CD14-positive monocyte (primary cell): ENCODE measurements around the gene NEO1. TPM values are rescaled to one million over a fixed set of nuclear protein-coding genes. Genes with fewer than 3 reads are reported as not detected.

Source experiments
- DNase-seq, 3 donors: peaks; one replicate each; pipeline ENCODE4 v3.0.0-alpha.2; 2011 to 2022
- H2AFZ ChIP-seq: 2 replicates; pipeline ENCODE4 v1.6.0; 2012; ENCODE audit warnings: mild to moderate bottlenecking, low read depth, low read length, inconsistent platforms; ENCODE audit not compliant: insufficient read depth, poor library complexity, severe bottlenecking
- H3K27ac ChIP-seq, 2 donors: 1 replicate in 1 of 2; 2 replicates in 1 of 2; pipeline ENCODE4 v1.5.1; 2012 to 2013; ENCODE audit warnings: low read length in 2 of 2, control low read depth in 1 of 2, inconsistent platforms in 1 of 2, low read depth in 1 of 2, mild to moderate bottlenecking in 1 of 2
- H3K27me3 ChIP-seq, 2 donors: one replicate each; pipeline versions ENCODE4 v1.6.0 to v1.6.1; 2011 to 2013; ENCODE audit warnings: low read length in 2 of 2; ENCODE audit not compliant: control insufficient read depth in 2 of 2, insufficient read depth in 2 of 2
- H3K36me3 ChIP-seq, 2 donors: replicated peaks in 1 of 2; 1 replicate in 1 of 2; 2 replicates in 1 of 2; pipeline versions ENCODE4 v1.5.1 to v1.6.1; 2012 to 2013; ENCODE audit warnings: low read length in 2 of 2, control low read depth in 1 of 2, inconsistent platforms in 1 of 2, mild to moderate bottlenecking in 1 of 2; ENCODE audit not compliant: insufficient read depth in 2 of 2, control insufficient read depth in 1 of 2
- H3K4me1 ChIP-seq, 2 donors: 1 replicate in 1 of 2; 2 replicates in 1 of 2; pipeline versions ENCODE4 v1.5.1 to v1.6.1; 2012 to 2013; ENCODE audit warnings: low read length in 2 of 2, control low read depth in 1 of 2, inconsistent platforms in 1 of 2, mild to moderate bottlenecking in 1 of 2, moderate library complexity in 1 of 2; ENCODE audit not compliant: insufficient read depth in 2 of 2, control insufficient read depth in 1 of 2
- H3K4me2 ChIP-seq: replicated peaks from 2 replicates; pipeline ENCODE3; 2012; ENCODE audit warnings: low read length, moderate library complexity, mild to moderate bottlenecking; ENCODE audit not compliant: poor library complexity, severe bottlenecking; ENCODE audit errors: extremely low read depth
- H3K4me3 ChIP-seq, 3 experiments: fragments of 200-600 bp in 1 of 3; sonication (generic) in 1 of 3; replicated peaks in 1 of 3; 1 replicate in 2 of 3; 2 replicates in 1 of 3; pipeline ENCODE4 v1.5.1; 2011 to 2013; ENCODE audit warnings: low read length in 3 of 3, mild to moderate bottlenecking in 3 of 3, control low read depth in 2 of 3, low read depth in 2 of 3, inconsistent platforms in 1 of 3, moderate library complexity in 1 of 3
- H3K79me2 ChIP-seq: 2 replicates; pipeline ENCODE4 v1.6.0; 2012; ENCODE audit warnings: mild to moderate bottlenecking, control low read depth, inconsistent platforms, low read length, moderate library complexity; ENCODE audit not compliant: insufficient read depth
- H3K9ac ChIP-seq: 2 replicates; pipeline ENCODE4 v1.6.0; 2017; ENCODE audit warnings: low read length, mild to moderate bottlenecking; ENCODE audit not compliant: insufficient read depth, poor library complexity, severe bottlenecking
- H3K9me3 ChIP-seq, 2 donors: replicated peaks in 1 of 2; 1 replicate in 1 of 2; 2 replicates in 1 of 2; pipeline versions ENCODE4 v1.5.1 to v1.6.1; 2012 to 2013; ENCODE audit warnings: low read length in 2 of 2, control low read depth in 1 of 2; ENCODE audit not compliant: control insufficient read depth in 1 of 2, insufficient read depth in 1 of 2
- H4K20me1 ChIP-seq: 2 replicates; pipeline ENCODE4 v1.6.0; 2012; ENCODE audit warnings: mild to moderate bottlenecking, low read length, control low read depth, moderate library complexity; ENCODE audit not compliant: insufficient read depth
- H3K27ac Mint-ChIP-seq, 7 donors: one replicate each; pipeline ENCODE4 v1.8.0; 2020; ENCODE audit warnings: mild to moderate bottlenecking in 7 of 7, mixed read lengths in 7 of 7, moderate library complexity in 6 of 7, inconsistent platforms in 2 of 7
- H3K27me3 Mint-ChIP-seq, 3 donors: one replicate each; pipeline ENCODE4 v1.8.0; 2021 to 2022; ENCODE audit warnings: low read depth in 3 of 3, mild to moderate bottlenecking in 3 of 3, mixed read lengths in 3 of 3, moderate library complexity in 3 of 3, inconsistent platforms in 1 of 3
- H3K36me3 Mint-ChIP-seq, 2 donors: one replicate each; pipeline ENCODE4 v1.8.0; 2020; ENCODE audit warnings: mixed read lengths in 2 of 2, inconsistent platforms in 1 of 2, mild to moderate bottlenecking in 1 of 2
- H3K4me1 Mint-ChIP-seq: one replicate; pipeline ENCODE4 v1.8.0; 2020; ENCODE audit warnings: mild to moderate bottlenecking, mixed read lengths
- H3K4me3 Mint-ChIP-seq, 2 donors: one replicate each; pipeline ENCODE4 v1.8.0; 2020; ENCODE audit warnings: mild to moderate bottlenecking in 2 of 2, mixed read lengths in 2 of 2, moderate library complexity in 1 of 2
- H3K9me3 Mint-ChIP-seq, 7 donors: one replicate each; pipeline ENCODE4 v1.8.0; 2020 to 2022; ENCODE audit warnings: mixed read lengths in 7 of 7, mild to moderate bottlenecking in 6 of 7, moderate library complexity in 6 of 7, inconsistent platforms in 2 of 7
- WGBS: methylation state at CpG from one replicate; pipeline ENCODE4 v1.1.5; 2013; ENCODE audit warnings: missing lambda C conversion rate; ENCODE audit not compliant: insufficient coverage; 5-methylcytosine and 5-hydroxymethylcytosine counted together
- intact Hi-C, 2 donors: fragments of 100-400 bp; cut with micrococcal nuclease; formaldehyde crosslinking; loops; one replicate each; pipeline versions ENCODE4 v1.15.0 to v1.15.1; 2023
- polyA plus RNA-seq, 3 donors: library from polyadenylated mRNA; depleted of rRNA in 1 of 3; unstranded in 2 of 3; stranded (reverse) in 1 of 3; fragments of 300-500 nt in 2 of 3; fragments of >200 nt in 1 of 3; fragmentation: Illumina TruSeq in 2 of 3; gene quantifications; 1 replicate in 2 of 3; 2 replicates in 1 of 3; pipeline ENCODE4 v1.2.3, GENCODE V29; 2012 to 2021
- TF ChIP-seq, protein P1 (sequence below): fragments of 200-600 bp; IDR thresholded peaks from one replicate; pipeline ENCODE4 v1.8.0; 2022; ENCODE audit warnings: antibody characterized with exemption, mild to moderate bottlenecking

The NEO1 gene
- polyA plus RNA-seq, 3 donors = 0.03 to 0.06 TPM; not detected in 1

- H3K9ac ChIP-seq = no peak overlapping the region
- H4K20me1 ChIP-seq = no peaks in the 10 kb centered on the region
- TF ChIP-seq, protein P1, sequence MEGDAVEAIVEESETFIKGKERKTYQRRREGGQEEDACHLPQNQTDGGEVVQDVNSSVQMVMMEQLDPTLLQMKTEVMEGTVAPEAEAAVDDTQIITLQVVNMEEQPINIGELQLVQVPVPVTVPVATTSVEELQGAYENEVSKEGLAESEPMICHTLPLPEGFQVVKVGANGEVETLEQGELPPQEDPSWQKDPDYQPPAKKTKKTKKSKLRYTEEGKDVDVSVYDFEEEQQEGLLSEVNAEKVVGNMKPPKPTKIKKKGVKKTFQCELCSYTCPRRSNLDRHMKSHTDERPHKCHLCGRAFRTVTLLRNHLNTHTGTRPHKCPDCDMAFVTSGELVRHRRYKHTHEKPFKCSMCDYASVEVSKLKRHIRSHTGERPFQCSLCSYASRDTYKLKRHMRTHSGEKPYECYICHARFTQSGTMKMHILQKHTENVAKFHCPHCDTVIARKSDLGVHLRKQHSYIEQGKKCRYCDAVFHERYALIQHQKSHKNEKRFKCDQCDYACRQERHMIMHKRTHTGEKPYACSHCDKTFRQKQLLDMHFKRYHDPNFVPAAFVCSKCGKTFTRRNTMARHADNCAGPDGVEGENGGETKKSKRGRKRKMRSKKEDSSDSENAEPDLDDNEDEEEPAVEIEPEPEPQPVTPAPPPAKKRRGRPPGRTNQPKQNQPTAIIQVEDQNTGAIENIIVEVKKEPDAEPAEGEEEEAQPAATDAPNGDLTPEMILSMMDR = no peak
- intact Hi-C loops = no loop called here
- DNase-seq = no peak
- no peak overlapping the region for H3K4me3 Mint-ChIP-seq
- no CpG with 5 or more reads among the region's 1 CpG for WGBS
- no peaks in the 10 kb centered on the region for H3K36me3 Mint-ChIP-seq
- no peaks in the 10 kb centered on the region for H3K9me3 Mint-ChIP-seq
- H3K27ac ChIP-seq = no peak overlapping the region
- no peaks in the 10 kb centered on the region for H3K4me1 Mint-ChIP-seq
- H3K27me3 ChIP-seq = peaks cover 0 to 2% of the 10 kb centered on the region in 2 donors
- H2AFZ ChIP-seq = no peak overlapping the region
- H3K27ac Mint-ChIP-seq = no peak overlapping the region
- H3K9me3 ChIP-seq = no peaks in the 10 kb centered on the region
- no peaks in the 10 kb centered on the region for H3K79me2 ChIP-seq
- no peaks in the 10 kb centered on the region for H3K4me1 ChIP-seq
- H3K4me2 ChIP-seq = no peak overlapping the region
- peaks cover 7 to 16% (median 11%) of the 10 kb centered on the region in 3 donors for H3K27me3 Mint-ChIP-seq
- no peak overlapping the region for H3K4me3 ChIP-seq
- H3K36me3 ChIP-seq = no peaks in the 10 kb centered on the region
These were observed 81.9 kb downstream of the NEO1 start for GRCh38 chr15:73134196-73134595.

DNA sequence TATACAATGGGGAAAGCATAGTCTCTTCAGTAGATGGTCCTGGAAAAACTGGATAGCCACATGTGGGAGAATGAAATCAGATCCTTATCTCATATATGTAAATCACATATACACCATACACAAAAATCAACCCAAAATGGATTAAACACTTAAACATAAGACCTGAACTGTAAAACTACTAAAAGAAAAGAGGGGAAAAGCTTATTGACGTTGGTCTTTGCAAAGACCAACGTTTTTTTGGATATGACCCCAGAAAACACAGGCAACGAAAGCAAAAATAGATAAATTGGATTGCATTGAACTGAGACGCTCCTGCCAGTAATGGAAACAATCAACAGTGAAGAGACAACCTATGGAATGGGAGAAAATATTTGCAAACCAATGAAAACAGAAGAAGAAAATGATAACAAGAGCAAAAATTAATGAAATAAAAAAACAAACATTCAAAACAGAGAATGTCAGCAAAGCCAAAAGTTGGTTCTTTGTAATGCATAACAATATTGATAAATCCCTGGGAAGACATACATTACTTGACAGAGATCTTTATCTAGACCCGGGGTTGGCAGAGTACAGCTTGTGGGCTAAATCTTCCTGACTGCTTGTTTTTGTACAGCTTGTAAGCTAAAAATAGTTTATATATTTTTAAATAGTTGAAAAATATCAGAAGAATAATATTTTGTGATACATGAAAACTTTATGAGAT lies 86.9 kb downstream of the NEO1 start:
- H3K9ac ChIP-seq = no peak overlapping the region
- no peaks in the 10 kb centered on the region for H3K79me2 ChIP-seq
- Mint-ChIP-seq H3K9me3 (no peaks in the 10 kb centered on the region), H3K27ac (no peak overlapping the region), H3K27me3 (peaks cover 5 to 13% (median 6%) of the 10 kb centered on the region in 3 donors), H3K4me1 (no peaks in the 10 kb centered on the region), H3K4me3 (no peak overlapping the region), H3K36me3 (no peaks in the 10 kb centered on the region)
- H3K4me1 ChIP-seq = no peaks in the 10 kb centered on the region
- H3K36me3 ChIP-seq = no peaks in the 10 kb centered on the region
- TF ChIP-seq, protein P1 = no peak
- no peak overlapping the region for H2AFZ ChIP-seq
- no peaks in the 10 kb centered on the region for H4K20me1 ChIP-seq
- no peak for DNase-seq
- no peak overlapping the region for H3K4me3 ChIP-seq
- H3K4me2 ChIP-seq = no peak overlapping the region
- intact Hi-C loops = no loop called here
- no peak overlapping the region for H3K27ac ChIP-seq
- H3K27me3 ChIP-seq = peaks cover 0 to 4% of the 10 kb centered on the region in 2 donors
- WGBS = no CpG with 5 or more reads among the region's 5 CpGs
- H3K9me3 ChIP-seq = no peaks in the 10 kb centered on the region
